ENCODE results near the gene HBQ1.
A peak's percentile ranks its signal among the peaks of the same experiment; 100 is the strongest.
"Not testable (repeated sequence)": the region's sequence is repeated elsewhere in the genome, so short reads cannot be mapped to it uniquely, and the experiment has no call there.

The HBQ1 gene

GRCh38 chr16:162271-162991 lies 17.8 kb upstream of the HBQ1 start:
- no peak for DNase-seq

- not testable (repeated sequence) for DNase-seq
These were observed 17.1 kb upstream of the HBQ1 start for GRCh38 chr16:163139-163538.

DNA sequence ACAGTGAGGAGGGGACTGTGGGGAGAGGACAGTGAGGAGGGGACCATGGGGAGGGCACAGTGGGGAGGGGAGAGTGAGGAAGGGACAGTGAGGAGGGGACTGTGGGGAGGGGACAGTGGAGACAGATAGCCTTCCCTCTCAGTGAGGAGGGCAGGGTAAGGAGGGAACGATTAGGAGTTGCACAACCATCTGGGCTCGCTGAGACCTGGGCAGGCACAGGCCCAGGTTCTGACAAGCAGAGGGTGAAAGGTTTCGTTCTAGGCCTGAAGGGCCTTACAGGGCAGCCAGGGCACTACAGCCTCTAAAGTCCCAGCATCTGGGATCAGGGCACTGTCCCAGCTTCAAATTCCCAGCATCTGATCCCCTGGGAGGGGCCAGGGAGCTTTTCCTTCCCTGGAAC lies 16.6 kb upstream of the HBQ1 start:
- DNase-seq = not testable (repeated sequence)

- not testable (repeated sequence) for DNase-seq
These were observed 16.0 kb upstream of the HBQ1 start for GRCh38 chr16:164134-164823.

- DNase-seq = no peak
These were observed 15.3 kb upstream of the HBQ1 start for GRCh38 chr16:164827-165538.

GRCh38 chr16:165539-166374 lies 14.5 kb upstream of the HBQ1 start, which contains the start of gene HBM:
Gene HBM, plus strand, starts transcription at chr16:165978. Its CDS starts 20 bp downstream, at chr16:165998.
- peak; percentile 38 for DNase-seq

DNA sequence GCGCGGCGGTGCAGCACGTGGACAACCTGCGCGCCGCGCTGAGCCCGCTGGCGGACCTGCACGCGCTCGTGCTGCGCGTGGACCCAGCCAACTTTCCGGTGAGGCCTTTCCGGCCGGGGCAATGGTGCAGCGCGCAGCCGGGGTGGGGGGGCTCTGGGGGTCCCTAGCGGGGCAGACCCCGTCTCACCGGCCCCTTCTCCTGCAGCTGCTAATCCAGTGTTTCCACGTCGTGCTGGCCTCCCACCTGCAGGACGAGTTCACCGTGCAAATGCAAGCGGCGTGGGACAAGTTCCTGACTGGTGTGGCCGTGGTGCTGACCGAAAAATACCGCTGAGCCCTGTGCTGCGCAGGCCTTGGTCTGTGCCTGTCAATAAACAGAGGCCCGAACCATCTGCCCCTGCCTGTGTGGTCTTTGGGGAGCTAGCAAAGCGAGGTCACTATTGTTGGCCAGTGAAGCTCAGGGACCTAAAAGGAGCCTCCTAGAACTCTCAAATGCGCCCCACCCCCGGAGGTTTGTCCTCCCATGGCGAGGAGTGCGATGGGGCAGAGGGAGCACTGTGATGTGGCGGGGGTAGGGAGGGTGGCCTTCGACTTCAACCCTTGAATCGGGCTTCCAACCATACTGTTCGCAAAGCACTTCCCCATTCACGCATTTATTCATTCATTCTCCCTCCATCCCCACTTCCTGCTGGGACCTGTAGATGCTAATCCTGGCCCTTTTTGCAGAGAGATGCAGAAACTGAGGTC lies 13.7 kb upstream of the HBQ1 start:
- no peak for DNase-seq

DNA sequence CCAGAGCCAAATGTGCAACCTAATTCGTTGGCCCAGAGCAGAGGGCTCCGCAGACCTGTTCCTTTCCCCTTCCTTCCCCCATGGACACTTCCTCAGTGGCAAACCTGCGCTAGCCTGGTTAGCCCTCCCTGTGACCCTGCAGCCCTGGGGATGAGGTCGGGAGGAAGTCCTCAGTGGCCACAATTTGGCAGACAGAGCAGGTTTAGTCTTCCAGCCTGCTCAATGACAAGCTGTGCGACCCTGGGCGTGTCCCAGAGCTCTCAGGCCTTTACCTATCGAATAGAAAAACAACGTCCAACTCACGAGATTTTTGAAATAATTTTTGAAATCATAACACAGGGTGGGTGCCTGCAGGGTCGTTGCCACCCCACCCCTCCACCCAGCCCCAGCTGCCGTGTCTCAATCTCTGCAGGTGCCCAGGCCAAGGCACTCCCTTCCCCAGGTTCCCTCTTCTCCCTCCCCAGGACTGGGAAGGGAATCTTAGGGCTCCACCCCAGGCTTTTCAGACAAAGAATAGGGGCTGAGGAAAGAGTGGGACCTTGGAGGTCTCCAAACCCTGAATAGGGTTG lies 13.1 kb upstream of the HBQ1 start:
- no peak for DNase-seq

- DNase-seq = no peak
These were observed 11.8 kb upstream of the HBQ1 start for GRCh38 chr16:168424-168823.

GRCh38 chr16:169014-169413 lies 11.2 kb upstream of the HBQ1 start:
- no peak for DNase-seq

GRCh38 chr16:170088-170507 lies 10.2 kb upstream of the HBQ1 start:
- not testable (repeated sequence) for DNase-seq

GRCh38 chr16:170788-171187 lies 9.5 kb upstream of the HBQ1 start:
- no peak for DNase-seq

GRCh38 chr16:172374-172941 lies 7.8 kb upstream of the HBQ1 start, which contains the start of gene HBA2:
Gene HBA2, plus strand, starts transcription at chr16:172876. Its CDS starts 37 bp downstream, at chr16:172913.
- DNase-seq = not testable (repeated sequence)

- not testable (repeated sequence) for DNase-seq
These were observed 6.9 kb upstream of the HBQ1 start for GRCh38 chr16:173211-173854.

- DNase-seq = not testable (repeated sequence)
These were observed 6.1 kb upstream of the HBQ1 start for GRCh38 chr16:173928-174769.

- DNase-seq = no peak
These were observed 5.0 kb upstream of the HBQ1 start for GRCh38 chr16:175011-175949.

DNA sequence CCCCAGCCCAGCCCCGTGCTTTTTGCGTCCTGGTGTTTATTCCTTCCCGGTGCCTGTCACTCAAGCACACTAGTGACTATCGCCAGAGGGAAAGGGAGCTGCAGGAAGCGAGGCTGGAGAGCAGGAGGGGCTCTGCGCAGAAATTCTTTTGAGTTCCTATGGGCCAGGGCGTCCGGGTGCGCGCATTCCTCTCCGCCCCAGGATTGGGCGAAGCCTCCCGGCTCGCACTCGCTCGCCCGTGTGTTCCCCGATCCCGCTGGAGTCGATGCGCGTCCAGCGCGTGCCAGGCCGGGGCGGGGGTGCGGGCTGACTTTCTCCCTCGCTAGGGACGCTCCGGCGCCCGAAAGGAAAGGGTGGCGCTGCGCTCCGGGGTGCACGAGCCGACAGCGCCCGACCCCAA lies 4.3 kb upstream of the HBQ1 start:
- not testable (repeated sequence) for DNase-seq

Measured in activated T-cell treated with anti-CD3 and anti-CD28 coated beads, Interleukin-2, amount 50 U/mL, for 1 hour (primary cell).